T-cell (primary cell): ENCODE measurements around the gene TCFL5. TPM values are rescaled to one million over a fixed set of nuclear protein-coding genes. Genes with fewer than 3 reads are reported as not detected.

ENCODE experiments used
- ATAC-seq, 4 experiments: fragments of 200-7000 bp in 3 of 4; fragments of 150-1000 bp in 1 of 4; cut with Tn5 transposase; replicated peaks in 1 of 4; 1 replicate in 3 of 4; 2 replicates in 1 of 4; pipeline ENCODE4 v1.10.0; 2021; ENCODE audit warnings: moderate library complexity in 3 of 4, mild to moderate bottlenecking in 2 of 4, moderate number of reproducible peaks in 1 of 4
- CTCF ChIA-PET, 2 donors: fragments of 300-600 bp; sonication (Branson Sonifier 250); formaldehyde crosslinking; loops; one replicate each; lab custom pipeline; 2022; ENCODE audit warnings: antibody characterized with exemption in 2 of 2; lab: Charles Lee
- POLR2A ChIA-PET, 2 donors: fragments of 300-600 bp; sonication (Branson Sonifier 250); formaldehyde crosslinking; loops; one replicate each; lab custom pipeline; 2022; ENCODE audit warnings: antibody characterized with exemption in 2 of 2; lab: Charles Lee
- DNase-seq, 35 experiments: peaks; one replicate each; pipeline versions ENCODE4 v3.0.0 to v3.0.0-alpha.2; 2013 to 2023
- H3K27ac ChIP-seq: one replicate; pipeline ENCODE4 v1.5.1; 2013; ENCODE audit warnings: low read length
- H3K27me3 ChIP-seq, 2 experiments: replicated peaks in 1 of 2; 1 replicate in 1 of 2; 2 replicates in 1 of 2; pipeline versions ENCODE4 v1.6.1 to v1.7.0; 2013; ENCODE audit warnings: low read length in 1 of 2, mixed read lengths in 1 of 2; ENCODE audit not compliant: control insufficient read depth in 2 of 2, insufficient read depth in 2 of 2; ENCODE audit errors: extremely low read depth in 1 of 2
- H3K36me3 ChIP-seq, 2 donors: 1 replicate in 1 of 2; 2 replicates in 1 of 2; pipeline versions ENCODE4 v1.6.1 to v1.7.0; 2013; ENCODE audit warnings: low read length in 1 of 2; ENCODE audit not compliant: control insufficient read depth in 2 of 2, insufficient read depth in 1 of 2; ENCODE audit errors: extremely low read depth in 1 of 2
- H3K4me1 ChIP-seq, 2 experiments: 1 replicate in 1 of 2; 2 replicates in 1 of 2; pipeline versions ENCODE4 v1.6.1 to v1.7.0; 2013; ENCODE audit warnings: low read length in 2 of 2, mixed read lengths in 1 of 2; ENCODE audit not compliant: insufficient read depth in 2 of 2, control insufficient read depth in 1 of 2; ENCODE audit errors: extremely low read depth in 1 of 2
- H3K4me3 ChIP-seq, 2 donors: 1 replicate in 1 of 2; 2 replicates in 1 of 2; pipeline versions ENCODE4 v1.5.1 to v1.7.0; 2013; ENCODE audit warnings: mild to moderate bottlenecking in 2 of 2, low read length in 1 of 2, moderate library complexity in 1 of 2; ENCODE audit not compliant: control insufficient read depth in 1 of 2; ENCODE audit errors: extremely low read depth in 1 of 2
- H3K9me3 ChIP-seq: 2 replicates; pipeline ENCODE4 v1.7.0; 2013
- H3K27ac Mint-ChIP-seq, 2 donors: one replicate each; pipeline ENCODE4 v1.8.0; 2020 to 2021; ENCODE audit warnings: mild to moderate bottlenecking in 2 of 2, mixed read lengths in 2 of 2
- H3K27me3 Mint-ChIP-seq, 2 donors: one replicate each; pipeline ENCODE4 v1.8.0; 2021 to 2022; ENCODE audit warnings: mixed read lengths in 2 of 2
- H3K36me3 Mint-ChIP-seq: one replicate; pipeline ENCODE4 v1.8.0; 2021; ENCODE audit warnings: mixed read lengths
- H3K4me1 Mint-ChIP-seq, 3 donors: one replicate each; pipeline ENCODE4 v1.8.0; 2020 to 2022; ENCODE audit warnings: mixed read lengths in 3 of 3, mild to moderate bottlenecking in 1 of 3
- H3K4me3 Mint-ChIP-seq, 3 donors: one replicate each; pipeline ENCODE4 v1.8.0; 2020 to 2022; ENCODE audit warnings: mild to moderate bottlenecking in 3 of 3, mixed read lengths in 3 of 3, moderate library complexity in 3 of 3
- H3K9me3 Mint-ChIP-seq, 3 donors: one replicate each; pipeline ENCODE4 v1.8.0; 2020 to 2022; ENCODE audit warnings: mixed read lengths in 3 of 3
- WGBS: methylation state at CpG from one replicate; pipeline ENCODE4 v1.1.5; 2013; ENCODE audit warnings: missing lambda C conversion rate; ENCODE audit not compliant: insufficient coverage; 5-methylcytosine and 5-hydroxymethylcytosine counted together
- total RNA-seq, 35 experiments: library from RNA in 6 of 35; stranded (reverse) in 6 of 35; fragments of 120-200 nt in 1 of 35; gene quantifications; one replicate each; pipeline versions ENCODE4 v1.2.1 to v1.2.4 and lab custom pipeline; 2013 to 2026

TCFL5 gene
- total RNA-seq, 5 donors from 2014 or later (not counting 1 experiment from before 2014, with no cell fraction given), result 5.0 to 12.7 (median 8.5) TPM

GRCh38 chr20:62879275-62880146 lies 17.9 kb upstream of the TCFL5 start:
- H3K36me3 ChIP-seq, result peaks cover 18 to 27% of the 10 kb centered on the region in 2 donors
- POLR2A ChIA-PET, result no interaction called here
- ATAC-seq (no peak), DNase-seq (no peak)
- no peaks in the 10 kb centered on the region for H3K9me3 Mint-ChIP-seq
- no peak overlapping the region for H3K4me3 ChIP-seq
- no peaks in the 10 kb centered on the region for H3K9me3 ChIP-seq
- no peak overlapping the region for H3K4me3 Mint-ChIP-seq
- peaks cover 4 to 13% (median 11%) of the 10 kb centered on the region in 3 donors for H3K4me1 Mint-ChIP-seq
- peaks cover 0 to 12% of the 10 kb centered on the region in 2 experiments for H3K4me1 ChIP-seq
- H3K36me3 Mint-ChIP-seq, result peaks cover 11% of the 10 kb centered on the region
- no peak overlapping the region for H3K27ac ChIP-seq
- CTCF ChIA-PET, result no interaction called here
- H3K27me3 Mint-ChIP-seq, result no peaks in the 10 kb centered on the region
- peaks cover 0 to 3% of the 10 kb centered on the region in 2 experiments for H3K27me3 ChIP-seq
- no peak overlapping the region for H3K27ac Mint-ChIP-seq
- WGBS, result 95% methylated on average over 76 of the region's 80 CpGs

GRCh38 chr20:62878244-62879038 lies 16.8 kb upstream of the TCFL5 start:
- DNase-seq, result no peak
- no peaks in the 10 kb centered on the region for H3K9me3 ChIP-seq
- peaks cover 18 to 27% of the 10 kb centered on the region in 2 donors for H3K36me3 ChIP-seq
- H3K27me3 ChIP-seq, result peaks cover 0 to 3% of the 10 kb centered on the region in 2 experiments
- no peaks in the 10 kb centered on the region for H3K27me3 Mint-ChIP-seq
- POLR2A ChIA-PET, result no interaction called here
- peaks cover 14 to 22% (median 22%) of the 10 kb centered on the region in 3 donors for H3K4me1 Mint-ChIP-seq
- peaks cover 11% of the 10 kb centered on the region for H3K36me3 Mint-ChIP-seq
- no peak overlapping the region for H3K4me3 Mint-ChIP-seq
- H3K9me3 Mint-ChIP-seq, result no peaks in the 10 kb centered on the region
- H3K4me1 ChIP-seq, result peaks cover 0 to 18% of the 10 kb centered on the region in 2 experiments
- no peak overlapping the region for H3K27ac ChIP-seq
- WGBS, result 77% methylated on average over 6 of the region's 20 CpGs
- H3K4me3 ChIP-seq, result no peak overlapping the region
- H3K27ac Mint-ChIP-seq, result no peak overlapping the region
- ATAC-seq, result no peak
- CTCF ChIA-PET, result interaction anchor here in 1 of 2 donors (0.5 kb wide), 1 partner anchor 97 kb away, joined by 4 read pairs; no protein-coding TSS in a partner anchor

GRCh38 chr20:62876902-62877816 lies 15.5 kb upstream of the TCFL5 start:
- Histone ChIP-seq H3K4me1 (peaks cover 0 to 18% of the 10 kb centered on the region in 2 experiments), H3K36me3 (peaks cover 18 to 25% of the 10 kb centered on the region in 2 donors), H3K4me3 (no peak overlapping the region), H3K27ac (no peak overlapping the region), H3K27me3 (peaks cover 0 to 3% of the 10 kb centered on the region in 2 experiments), H3K9me3 (no peaks in the 10 kb centered on the region)
- Mint-ChIP-seq H3K36me3 (peaks cover 9% of the 10 kb centered on the region), H3K9me3 (no peaks in the 10 kb centered on the region), H3K27me3 (no peaks in the 10 kb centered on the region), H3K27ac (peak overlapping the region; percentile 23 to 34), H3K4me3 (peak overlapping the region in 1 of 3 donors; percentile 19), H3K4me1 (peaks cover 16 to 30% (median 28%) of the 10 kb centered on the region in 3 donors)
- CTCF ChIA-PET, result no interaction called here
- ATAC-seq, result peak; percentile 23 to 35 (median 28)
- WGBS, result 76% methylated on average over 33 of the region's 48 CpGs
- no peak for DNase-seq
- POLR2A ChIA-PET, result no interaction called here

- Mint-ChIP-seq H3K27ac (peak overlapping the region in 1 of 2 donors; percentile 57), H3K9me3 (no peaks in the 10 kb centered on the region), H3K4me3 (peak overlapping the region in 1 of 3 donors; percentile 2), H3K4me1 (peaks cover 16 to 30% (median 28%) of the 10 kb centered on the region in 3 donors), H3K27me3 (no peaks in the 10 kb centered on the region), H3K36me3 (peaks cover 3% of the 10 kb centered on the region)
- H3K36me3 ChIP-seq, result peaks cover 14 to 21% of the 10 kb centered on the region in 2 donors
- H3K4me3 ChIP-seq, result no peak overlapping the region
- peaks cover 0 to 3% of the 10 kb centered on the region in 2 experiments for H3K27me3 ChIP-seq
- ATAC-seq, result peak in 2 of 4 experiments; percentile 15 to 21
- no peak for DNase-seq
- 83% methylated on average over 9 of the region's 13 CpGs for WGBS
- no peaks in the 10 kb centered on the region for H3K9me3 ChIP-seq
- H3K4me1 ChIP-seq, result peaks cover 0 to 18% of the 10 kb centered on the region in 2 experiments
- ChIA-PET POLR2A (no interaction called here), CTCF (no interaction called here)
- H3K27ac ChIP-seq, result no peak overlapping the region
Observed at GRCh38 chr20:62876501-62876901, 14.9 kb upstream of the TCFL5 start.

- no peaks in the 10 kb centered on the region for H3K27me3 Mint-ChIP-seq
- peaks cover 16 to 30% (median 28%) of the 10 kb centered on the region in 3 donors for H3K4me1 Mint-ChIP-seq
- Histone ChIP-seq H3K4me1 (peaks cover 0 to 18% of the 10 kb centered on the region in 2 experiments), H3K9me3 (no peaks in the 10 kb centered on the region), H3K4me3 (no peak overlapping the region), H3K27me3 (peaks cover 0 to 4% of the 10 kb centered on the region in 2 experiments), H3K36me3 (peaks cover 11 to 14% of the 10 kb centered on the region in 2 donors), H3K27ac (no peak overlapping the region)
- H3K9me3 Mint-ChIP-seq, result no peaks in the 10 kb centered on the region
- peak overlapping the region in 1 of 2 donors; percentile 57 for H3K27ac Mint-ChIP-seq
- peak in 1 of 35 experiments; percentile 27 for DNase-seq
- ChIA-PET CTCF (interaction anchor here in 1 of 2 donors (0.8 kb wide), 1 partner anchor 96 kb away, joined by 7 read pairs; no protein-coding TSS in a partner anchor), POLR2A (no interaction called here)
- peak overlapping the region in 1 of 3 donors; percentile 3 for H3K4me3 Mint-ChIP-seq
- WGBS, result 60% methylated on average over 24 of the region's 34 CpGs
- ATAC-seq, result peak in 1 of 4 experiments; percentile 38
- no peaks in the 10 kb centered on the region for H3K36me3 Mint-ChIP-seq
Observed at GRCh38 chr20:62875419-62876361, 14.1 kb upstream of the TCFL5 start.
